Activated CD4-positive, alpha-beta memory T cell treated with anti-CD3 and anti-CD28 coated beads for 36 hours (primary cell): Measurements from ENCODE around the gene NAALADL2. TPM values are rescaled to one million over a fixed set of nuclear protein-coding genes. Genes with fewer than 3 reads are reported as not detected.
"Not testable (repeated sequence)": the region's sequence is repeated elsewhere in the genome, so short reads cannot be mapped to it uniquely, and the experiment has no call there.

Experiments used
- CTCF ChIA-PET: fragments of 350-600 bp; sonication (Branson Sonifier 250); formaldehyde crosslinking; loops from one replicate; lab custom pipeline; 2021; ENCODE audit warnings: antibody characterized with exemption, inconsistent platforms; lab: Charles Lee
- POLR2A ChIA-PET: fragments of 350-600 bp; sonication (Branson Sonifier 250); formaldehyde crosslinking; loops from one replicate; lab custom pipeline; 2021; ENCODE audit warnings: antibody characterized with exemption; lab: Charles Lee
- DNase-seq: peaks from one replicate; pipeline ENCODE4 v3.0.0-alpha.2; 2020
- H3K27ac Mint-ChIP-seq: one replicate; pipeline ENCODE4 v1.8.0; 2021; ENCODE audit warnings: mixed read lengths
- H3K27me3 Mint-ChIP-seq: one replicate; pipeline ENCODE4 v1.8.0; 2021; ENCODE audit warnings: mixed read lengths
- H3K36me3 Mint-ChIP-seq: one replicate; pipeline ENCODE4 v1.8.0; 2021; ENCODE audit warnings: mixed read lengths
- H3K4me1 Mint-ChIP-seq: one replicate; pipeline ENCODE4 v1.8.0; 2021; ENCODE audit warnings: low read depth, mixed read lengths
- H3K4me3 Mint-ChIP-seq: one replicate; pipeline ENCODE4 v1.8.0; 2021; ENCODE audit warnings: mild to moderate bottlenecking, mixed read lengths
- H3K9me3 Mint-ChIP-seq: one replicate; pipeline ENCODE4 v1.8.0; 2021; ENCODE audit warnings: mixed read lengths
- intact Hi-C: fragments of 100-400 bp; cut with micrococcal nuclease; formaldehyde crosslinking; loops from one replicate; pipeline ENCODE4 v1.15.1; 2023
- total RNA-seq, 2 experiments: library from RNA; stranded (reverse); gene quantifications; one replicate each; pipeline ENCODE4 v1.2.3, GENCODE V29; 2021

Gene NAALADL2
- total RNA-seq, 2 experiments from 2014 or later = not detected

DNA sequence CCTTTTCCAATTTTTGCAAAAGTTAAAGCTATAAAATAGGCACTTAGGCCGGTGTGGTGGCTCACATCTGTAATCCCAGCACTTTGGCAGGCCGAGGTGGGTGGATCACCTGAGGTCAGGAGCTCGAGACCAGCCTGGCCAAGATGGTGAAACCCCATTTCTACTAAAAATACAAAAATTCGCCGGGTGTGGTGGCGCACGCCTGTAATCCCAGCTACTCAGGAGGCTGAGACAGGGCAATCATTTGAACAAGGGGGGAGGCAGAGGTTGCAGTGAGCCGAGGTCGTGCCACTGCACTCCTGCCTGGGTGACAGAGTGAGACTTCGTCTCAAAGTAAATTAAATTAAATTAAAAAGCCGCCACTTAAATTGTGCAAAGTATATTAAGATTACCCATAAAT, 412.3 kb downstream of the NAALADL2 start:
- DNase-seq, CTCF ChIA-PET, intact Hi-C loops, H3K4me3 Mint-ChIP-seq, H3K36me3 Mint-ChIP-seq, POLR2A ChIA-PET, H3K27me3 Mint-ChIP-seq, H3K27ac Mint-ChIP-seq, H3K9me3 Mint-ChIP-seq, H3K4me1 Mint-ChIP-seq: not testable (repeated sequence)

DNA sequence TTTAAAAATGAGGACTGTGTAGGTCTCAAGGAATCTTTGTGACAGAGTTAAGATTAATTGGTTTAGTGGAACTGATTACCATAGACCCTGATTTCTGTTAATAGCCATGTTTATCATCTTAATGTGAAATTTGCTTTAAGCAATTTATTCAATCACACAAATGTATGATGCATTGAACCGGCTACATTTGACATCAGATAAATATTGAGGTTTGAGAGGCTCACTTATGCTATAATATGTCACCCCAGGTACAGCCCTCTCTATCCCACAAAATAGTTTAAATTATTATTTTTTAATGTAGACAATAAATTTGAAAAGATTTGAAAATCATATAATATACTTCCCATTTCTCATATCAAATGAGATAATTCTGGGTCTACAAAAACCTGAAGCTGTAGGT, 413.3 kb downstream of the NAALADL2 start:
- H3K36me3 Mint-ChIP-seq = no peaks in the 10 kb centered on the region
- CTCF ChIA-PET = no interaction called here
- H3K9me3 Mint-ChIP-seq = no peaks in the 10 kb centered on the region
- POLR2A ChIA-PET = no interaction called here
- no peak overlapping the region for H3K27ac Mint-ChIP-seq
- no peaks in the 10 kb centered on the region for H3K4me1 Mint-ChIP-seq
- no peak for DNase-seq
- intact Hi-C loops = no loop called here
- H3K27me3 Mint-ChIP-seq = no peaks in the 10 kb centered on the region
- H3K4me3 Mint-ChIP-seq = no peak overlapping the region

DNA sequence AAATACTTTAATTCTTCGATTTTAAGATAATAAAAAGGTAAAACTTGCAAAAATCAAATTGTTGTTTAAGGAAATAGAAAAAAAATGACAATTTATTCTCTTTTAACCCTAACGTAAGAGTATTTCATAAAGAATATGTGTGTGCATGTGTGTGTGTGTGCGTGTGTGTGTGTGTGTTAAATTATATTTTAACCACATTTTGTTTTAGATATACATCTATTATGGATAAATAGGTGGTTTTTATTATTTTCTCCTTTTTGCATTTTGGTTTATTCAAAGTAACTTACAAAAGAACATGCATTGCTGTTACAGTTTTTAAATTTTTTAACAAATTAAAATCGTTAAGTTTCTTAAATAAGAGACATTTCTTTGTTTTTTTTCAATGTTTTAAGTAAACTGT, 414.4 kb downstream of the NAALADL2 start:
- no peak overlapping the region for H3K4me3 Mint-ChIP-seq
- no peak for DNase-seq
- H3K27ac Mint-ChIP-seq = no peak overlapping the region
- ChIA-PET CTCF (no interaction called here), POLR2A (no interaction called here)
- no peaks in the 10 kb centered on the region for H3K36me3 Mint-ChIP-seq
- intact Hi-C loops = no loop called here
- no peaks in the 10 kb centered on the region for H3K27me3 Mint-ChIP-seq
- no peaks in the 10 kb centered on the region for H3K4me1 Mint-ChIP-seq
- H3K9me3 Mint-ChIP-seq = no peaks in the 10 kb centered on the region

DNA sequence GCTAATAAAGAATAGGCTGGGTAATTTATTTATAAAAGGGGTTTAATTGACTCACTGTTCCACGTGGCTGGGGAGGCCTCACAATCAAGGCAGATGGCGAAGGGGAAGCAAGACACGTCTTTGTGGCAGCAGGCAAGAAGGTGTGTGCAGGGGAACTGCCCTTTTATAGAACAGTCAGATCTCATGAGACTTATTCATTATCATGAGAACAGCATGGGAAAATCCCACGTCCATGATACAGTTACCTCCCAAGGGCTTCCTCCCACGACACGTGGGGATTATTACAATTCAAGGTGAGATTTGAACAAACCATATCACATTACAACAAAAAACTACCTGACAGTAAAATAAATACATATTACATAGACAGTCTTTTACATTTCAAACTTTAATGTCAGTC, 414.9 kb downstream of the NAALADL2 start:
- ChIA-PET CTCF (no interaction called here), POLR2A (no interaction called here)
- no peaks in the 10 kb centered on the region for H3K4me1 Mint-ChIP-seq
- no peaks in the 10 kb centered on the region for H3K36me3 Mint-ChIP-seq
- no peaks in the 10 kb centered on the region for H3K9me3 Mint-ChIP-seq
- H3K27me3 Mint-ChIP-seq = no peaks in the 10 kb centered on the region
- no peak for DNase-seq
- intact Hi-C loops = no loop called here
- H3K4me3 Mint-ChIP-seq = no peak overlapping the region
- H3K27ac Mint-ChIP-seq = no peak overlapping the region

DNA sequence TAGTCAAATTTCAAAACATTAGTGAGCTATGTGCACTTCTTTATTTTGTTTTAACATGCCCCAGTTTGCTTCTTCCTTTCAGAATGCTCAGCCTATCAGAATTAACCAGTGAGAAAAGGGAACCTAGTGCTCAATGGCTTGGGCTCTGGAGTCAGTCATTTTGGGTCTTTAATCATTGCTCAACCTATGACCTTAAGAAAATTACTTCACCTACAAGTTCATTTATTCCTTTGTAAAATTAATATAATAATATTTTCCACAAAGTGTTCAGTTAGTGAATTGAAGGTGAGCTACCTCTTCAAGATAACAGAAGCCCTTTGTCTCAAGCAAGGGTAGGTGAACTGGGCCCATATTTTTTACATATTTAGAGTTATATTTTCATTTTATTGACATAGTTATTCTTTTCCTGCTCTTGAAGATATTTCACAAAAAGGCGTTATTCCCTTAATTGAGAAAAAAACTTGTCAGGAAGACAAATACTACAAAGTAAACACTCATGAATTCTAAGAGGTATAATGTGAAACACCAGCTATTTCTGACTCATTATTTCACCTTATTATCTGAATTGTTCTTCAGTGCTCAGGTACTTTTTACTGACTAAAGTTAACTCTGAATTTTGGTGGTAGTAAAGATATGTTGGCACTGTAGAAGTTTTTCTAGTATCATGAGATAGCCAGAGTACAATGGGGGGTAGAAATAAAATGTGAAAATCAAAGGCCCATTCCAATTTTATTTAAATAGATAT, 415.5 kb downstream of the NAALADL2 start:
- ChIA-PET POLR2A (no interaction called here), CTCF (no interaction called here)
- Mint-ChIP-seq H3K27me3 (no peaks in the 10 kb centered on the region), H3K9me3 (no peaks in the 10 kb centered on the region), H3K27ac (no peak overlapping the region), H3K4me1 (no peaks in the 10 kb centered on the region), H3K36me3 (no peaks in the 10 kb centered on the region), H3K4me3 (no peak overlapping the region)
- no peak for DNase-seq
- intact Hi-C loops = no loop called here

DNA sequence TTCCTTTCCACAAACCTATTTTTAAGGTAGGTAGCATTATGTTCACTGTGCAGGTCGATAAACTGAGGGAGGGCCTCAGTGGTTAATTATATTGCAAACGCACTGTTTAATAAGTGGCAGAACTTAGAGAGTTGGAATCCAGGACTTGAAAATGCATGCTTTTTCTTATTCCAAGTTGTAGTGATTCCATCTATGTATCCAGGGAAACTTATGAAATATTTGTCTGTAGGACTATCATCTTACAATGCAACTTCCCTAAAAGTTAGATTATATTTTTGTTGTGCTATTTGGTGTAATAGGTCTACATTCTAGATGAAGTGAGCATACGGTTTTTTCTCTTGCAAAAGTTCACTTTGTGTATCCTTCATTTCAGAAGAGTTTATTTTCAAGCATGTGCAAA, 419.5 kb downstream of the NAALADL2 start:
- POLR2A ChIA-PET = no interaction called here
- Mint-ChIP-seq H3K27ac (no peak overlapping the region), H3K4me3 (no peak overlapping the region), H3K36me3 (no peaks in the 10 kb centered on the region), H3K9me3 (no peaks in the 10 kb centered on the region), H3K4me1 (no peaks in the 10 kb centered on the region), H3K27me3 (no peaks in the 10 kb centered on the region)
- intact Hi-C loops = no loop called here
- no peak for DNase-seq
- CTCF ChIA-PET = no interaction called here

DNA sequence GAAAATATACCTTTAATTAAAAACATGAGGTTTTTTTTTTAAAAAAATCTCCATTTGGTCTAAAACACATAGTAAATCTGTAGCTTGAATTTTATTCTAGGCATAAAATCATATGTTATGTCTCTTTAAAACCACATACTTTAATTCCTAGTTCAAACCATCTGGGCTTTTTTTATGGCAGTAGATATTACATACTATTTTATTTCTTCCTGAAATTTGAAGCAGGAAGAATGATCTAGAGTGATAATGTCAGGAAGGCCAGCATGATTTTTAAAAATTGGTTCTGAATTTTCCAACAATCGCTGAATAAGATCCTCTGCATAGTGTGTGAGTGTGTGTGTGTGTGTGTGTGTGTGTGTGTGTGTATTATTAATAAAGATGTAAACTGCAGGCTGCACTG, 420.3 kb downstream of the NAALADL2 start:
- Mint-ChIP-seq H3K27me3 (no peaks in the 10 kb centered on the region), H3K36me3 (no peaks in the 10 kb centered on the region), H3K4me3 (no peak overlapping the region), H3K9me3 (no peaks in the 10 kb centered on the region), H3K4me1 (no peaks in the 10 kb centered on the region), H3K27ac (no peak overlapping the region)
- POLR2A ChIA-PET = no interaction called here
- intact Hi-C loops = no loop called here
- CTCF ChIA-PET = no interaction called here
- no peak for DNase-seq

DNA sequence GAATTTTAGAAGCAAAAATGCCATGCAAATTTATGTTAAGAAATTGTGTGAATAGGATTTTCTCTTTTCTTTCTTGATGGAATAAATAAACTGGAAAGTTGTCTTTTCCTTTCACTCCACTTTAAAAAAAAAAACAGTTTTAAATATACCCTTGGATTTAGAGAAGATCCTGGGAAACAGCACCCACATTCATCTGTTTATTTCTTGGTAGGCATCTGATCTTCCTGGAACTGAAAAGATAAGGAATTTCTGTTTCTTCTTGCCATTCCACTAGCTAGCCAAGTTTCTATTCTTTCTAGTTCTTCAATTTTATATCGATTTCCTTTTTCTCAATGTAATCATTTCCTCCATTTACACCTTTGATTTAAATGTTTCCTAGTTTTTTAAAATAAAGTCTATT, 420.8 kb downstream of the NAALADL2 start:
- Mint-ChIP-seq H3K9me3 (no peaks in the 10 kb centered on the region), H3K27me3 (no peaks in the 10 kb centered on the region), H3K36me3 (no peaks in the 10 kb centered on the region), H3K4me1 (no peaks in the 10 kb centered on the region), H3K4me3 (no peak overlapping the region), H3K27ac (no peak overlapping the region)
- intact Hi-C loops = no loop called here
- no peak for DNase-seq
- CTCF ChIA-PET = no interaction called here
- POLR2A ChIA-PET = no interaction called here

DNA sequence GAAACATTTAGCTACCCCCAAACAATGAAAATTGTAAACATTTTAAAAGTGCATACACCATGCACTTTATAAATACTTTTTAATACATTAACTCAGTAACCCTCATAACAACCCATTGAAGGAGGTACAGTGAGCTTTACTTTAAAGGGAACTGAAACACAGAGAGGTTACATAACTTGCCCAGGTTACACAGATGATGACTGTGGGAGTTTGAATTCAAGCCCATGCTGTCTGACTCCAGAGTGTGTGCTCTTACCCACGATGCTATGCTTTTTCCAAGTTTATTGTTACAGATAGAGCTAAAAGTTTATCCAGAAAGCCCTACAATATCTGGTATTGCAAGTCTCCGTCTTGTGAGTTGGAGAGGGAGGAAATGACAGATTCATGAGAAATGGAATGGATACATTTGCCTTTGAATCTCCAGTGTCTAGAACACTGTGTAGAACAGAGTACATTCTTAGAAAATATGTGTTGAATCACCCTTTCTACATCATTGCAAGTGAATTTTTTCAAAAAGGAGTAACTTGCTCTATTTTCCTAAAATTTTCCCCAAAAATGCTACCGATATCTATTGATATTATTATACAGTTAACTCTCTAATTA, 428.3 kb downstream of the NAALADL2 start:
- ChIA-PET POLR2A (no interaction called here), CTCF (no interaction called here)
- H3K36me3 Mint-ChIP-seq = no peaks in the 10 kb centered on the region
- H3K4me3 Mint-ChIP-seq = no peak overlapping the region
- no peak for DNase-seq
- H3K9me3 Mint-ChIP-seq = no peaks in the 10 kb centered on the region
- no peaks in the 10 kb centered on the region for H3K27me3 Mint-ChIP-seq
- no peak overlapping the region for H3K27ac Mint-ChIP-seq
- H3K4me1 Mint-ChIP-seq = no peaks in the 10 kb centered on the region
- intact Hi-C loops = no loop called here

DNA sequence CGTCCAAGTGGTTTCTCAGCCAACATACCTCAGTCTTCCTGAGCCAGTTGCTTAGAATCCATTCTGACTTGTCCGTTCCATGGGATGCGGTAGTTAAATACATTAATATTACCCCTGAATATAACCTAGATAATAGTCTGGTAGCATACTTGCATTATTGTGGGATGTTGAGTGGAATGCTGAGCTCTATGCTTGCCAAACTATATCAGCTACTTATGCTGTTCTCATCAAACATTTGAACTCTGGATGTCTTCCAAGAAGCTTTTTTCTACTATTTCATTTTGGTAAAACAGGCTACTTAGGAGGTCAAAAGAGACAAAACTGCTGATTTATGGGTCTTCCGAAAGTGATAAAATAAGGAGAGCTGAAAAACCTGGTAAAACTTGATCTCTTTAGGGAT, 429.5 kb downstream of the NAALADL2 start:
- no peaks in the 10 kb centered on the region for H3K27me3 Mint-ChIP-seq
- no peak overlapping the region for H3K27ac Mint-ChIP-seq
- ChIA-PET POLR2A (no interaction called here), CTCF (no interaction called here)
- H3K36me3 Mint-ChIP-seq = no peaks in the 10 kb centered on the region
- intact Hi-C loops = no loop called here
- no peak overlapping the region for H3K4me3 Mint-ChIP-seq
- H3K4me1 Mint-ChIP-seq = no peaks in the 10 kb centered on the region
- no peak for DNase-seq
- no peaks in the 10 kb centered on the region for H3K9me3 Mint-ChIP-seq

DNA sequence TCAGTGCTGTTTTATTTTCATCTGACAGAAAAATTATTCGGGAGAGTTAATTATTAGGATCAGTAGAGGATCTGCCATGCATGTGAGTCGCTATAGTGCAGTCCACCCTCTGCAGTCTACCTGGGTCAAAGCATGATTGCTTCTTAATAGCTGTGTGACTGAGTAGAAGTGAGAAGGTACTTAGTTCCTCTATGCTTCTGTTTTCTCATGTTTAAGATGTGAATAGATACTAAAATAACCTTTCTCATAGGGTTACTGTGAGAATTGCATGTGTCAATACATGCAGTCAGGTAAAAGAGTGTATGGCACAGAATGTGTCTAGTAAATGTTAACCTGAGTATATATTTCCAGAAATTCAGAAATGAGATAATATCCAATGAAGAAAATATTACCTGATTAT, 435.7 kb downstream of the NAALADL2 start:
- Mint-ChIP-seq H3K4me3 (no peak overlapping the region), H3K4me1 (no peaks in the 10 kb centered on the region), H3K36me3 (no peaks in the 10 kb centered on the region), H3K27ac (no peak overlapping the region), H3K9me3 (peaks cover 4% of the 10 kb centered on the region), H3K27me3 (no peaks in the 10 kb centered on the region)
- intact Hi-C loops = no loop called here
- DNase-seq = no peak
- CTCF ChIA-PET = no interaction called here
- POLR2A ChIA-PET = no interaction called here

DNA sequence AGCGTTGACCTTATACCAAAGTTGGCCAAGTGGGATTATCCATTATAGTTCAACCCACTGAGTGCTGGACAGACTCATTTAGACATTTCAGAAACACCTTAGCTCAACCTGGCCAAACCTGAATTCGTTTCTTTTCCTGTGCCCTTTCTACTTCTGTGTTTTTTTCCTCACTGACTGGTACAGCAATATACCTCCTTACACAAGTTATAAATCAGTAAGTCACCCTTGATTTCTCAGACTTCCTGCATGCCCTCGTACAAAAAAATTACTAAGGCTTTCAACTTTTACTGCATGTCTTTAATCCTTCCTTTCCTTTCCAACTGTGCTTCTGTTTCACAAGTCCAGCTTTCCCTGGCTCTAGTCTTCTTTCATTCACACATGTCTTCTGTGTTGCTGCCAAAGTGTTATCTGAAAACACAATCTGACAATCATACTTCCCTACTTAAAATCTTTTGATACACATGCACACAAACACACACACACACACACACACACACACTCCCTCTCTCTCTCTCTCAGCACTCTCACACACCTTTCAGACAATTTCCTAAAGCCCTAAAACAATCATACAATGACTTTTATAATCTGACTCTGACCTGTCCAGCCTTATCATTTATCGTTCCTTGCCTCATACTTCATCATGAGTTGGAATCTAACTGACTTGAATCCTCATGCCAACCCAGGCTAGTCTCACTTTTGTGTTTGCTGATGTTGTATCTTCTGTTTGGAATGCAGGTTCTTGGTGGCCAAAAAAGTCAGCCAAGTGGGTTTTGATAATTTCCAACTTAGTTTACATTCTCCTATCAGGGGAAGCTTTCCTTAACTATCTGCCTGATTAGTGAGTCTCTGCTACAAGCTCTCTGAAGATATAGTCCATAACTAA, 436.4 kb downstream of the NAALADL2 start:
- Mint-ChIP-seq H3K4me3 (no peak overlapping the region), H3K9me3 (peaks cover 4% of the 10 kb centered on the region), H3K4me1 (no peaks in the 10 kb centered on the region), H3K36me3 (no peaks in the 10 kb centered on the region), H3K27ac (no peak overlapping the region), H3K27me3 (no peaks in the 10 kb centered on the region)
- no peak for DNase-seq
- CTCF ChIA-PET = no interaction called here
- intact Hi-C loops = no loop called here
- POLR2A ChIA-PET = no interaction called here
